Measurements from ENCODE around the gene JAM2. TPM values are rescaled to one million over a fixed set of nuclear protein-coding genes. Genes with fewer than 3 reads are reported as not detected.
"Not testable (repeated sequence)": the region's sequence is repeated elsewhere in the genome, so short reads cannot be mapped to it uniquely, and the experiment has no call there.

JAM2 gene
- total and polyA plus RNA-seq, 5 donors from 2014 or later = 0.08 to 0.39 (median 0.24) TPM; not detected in 2

DNA sequence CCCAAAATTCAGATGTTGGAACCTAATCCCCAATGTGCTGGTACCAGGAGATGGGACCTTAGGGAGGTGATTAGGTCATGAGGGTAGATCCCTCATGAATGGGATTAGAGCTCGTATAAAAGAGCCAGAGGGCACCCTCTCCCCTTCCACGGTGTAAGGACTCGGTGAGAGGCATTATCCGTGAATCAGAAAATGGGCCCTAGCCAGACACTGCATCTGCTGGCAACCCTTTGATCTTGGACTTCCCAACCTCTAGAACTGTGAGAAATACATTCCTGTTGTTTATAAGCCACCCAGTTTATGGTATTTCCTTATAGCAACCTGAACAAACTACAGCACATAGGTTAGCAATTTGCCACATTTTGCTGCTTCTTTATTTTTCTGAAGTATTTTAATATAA lies 14.5 kb upstream of the JAM2 start:
- H3K4me1 Mint-ChIP-seq = no peaks in the 10 kb centered on the region
- Histone ChIP-seq H3K4me3 (ENCODE audit: low read depth, low read length) (no peak overlapping the region), H3K36me3 (ENCODE audit: control insufficient read depth, insufficient read depth, low read length) (no peaks in the 10 kb centered on the region), H3K9me3 (ENCODE audit: control insufficient read depth in 2 of 2, low read length in 2 of 2) (no peaks in the 10 kb centered on the region), H3K27me3 (ENCODE audit: control insufficient read depth, insufficient read depth, low read length) (peaks cover 6% of the 10 kb centered on the region), H3K27ac (ENCODE audit: insufficient read depth, low read length, poor library complexity, severe bottlenecking) (no peak overlapping the region), H3K4me1 (ENCODE audit: control insufficient read depth, insufficient read depth, low read length, poor library complexity, severe bottlenecking) (no peaks in the 10 kb centered on the region)
- H3K27ac Mint-ChIP-seq = no peak overlapping the region
- DNase-seq (no peak), ATAC-seq (ENCODE audit: low read depth in 2 of 2) (no peak)
- H3K4me3 Mint-ChIP-seq = no peak overlapping the region
- no peaks in the 10 kb centered on the region for H3K36me3 Mint-ChIP-seq
- peaks cover 0 to 1% (median 0%) of the 10 kb centered on the region in 7 donors for H3K9me3 Mint-ChIP-seq
- peaks cover 15% of the 10 kb centered on the region for H3K27me3 Mint-ChIP-seq

DNA sequence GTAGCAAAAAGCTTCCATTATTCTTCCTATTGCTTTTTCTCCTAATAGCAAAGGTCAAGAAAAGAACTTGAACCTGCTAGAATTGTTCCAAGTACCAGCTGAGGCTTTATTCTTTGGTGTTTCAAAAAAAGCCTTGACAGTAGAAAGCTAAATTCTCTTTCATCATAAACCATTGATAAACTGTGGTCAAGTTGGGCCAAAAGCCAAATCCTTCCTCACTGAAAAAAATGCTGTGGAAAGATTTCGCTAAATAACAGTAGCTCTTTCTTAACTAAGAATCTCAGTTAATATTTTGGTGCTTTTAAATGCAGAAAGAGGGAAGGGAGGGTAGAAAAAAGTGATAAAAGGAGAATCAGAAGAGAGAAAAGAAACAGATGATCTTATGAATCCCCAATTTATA lies 14.0 kb upstream of the JAM2 start:
- H3K4me1 ChIP-seq (ENCODE audit: control insufficient read depth, insufficient read depth, low read length, poor library complexity, severe bottlenecking) = no peaks in the 10 kb centered on the region
- peaks cover 0 to 1% (median 0%) of the 10 kb centered on the region in 7 donors for H3K9me3 Mint-ChIP-seq
- no peaks in the 10 kb centered on the region for H3K36me3 Mint-ChIP-seq
- no peaks in the 10 kb centered on the region for H3K4me1 Mint-ChIP-seq
- H3K4me3 ChIP-seq (ENCODE audit: low read depth, low read length) = no peak overlapping the region
- ATAC-seq (ENCODE audit: low read depth in 2 of 2) = no peak
- H3K27ac Mint-ChIP-seq = no peak overlapping the region
- no peak overlapping the region for H3K4me3 Mint-ChIP-seq
- H3K27ac ChIP-seq (ENCODE audit: insufficient read depth, low read length, poor library complexity, severe bottlenecking) = no peak overlapping the region
- DNase-seq = no peak
- peaks cover 15% of the 10 kb centered on the region for H3K27me3 Mint-ChIP-seq
- H3K36me3 ChIP-seq (ENCODE audit: control insufficient read depth, insufficient read depth, low read length) = no peaks in the 10 kb centered on the region
- peaks cover 6% of the 10 kb centered on the region for H3K27me3 ChIP-seq (ENCODE audit: control insufficient read depth, insufficient read depth, low read length)
- H3K9me3 ChIP-seq (ENCODE audit: control insufficient read depth in 2 of 2, low read length in 2 of 2) = no peaks in the 10 kb centered on the region

GRCh38 chr21:25625776-25626555 lies 13.1 kb upstream of the JAM2 start:
- H3K9me3 ChIP-seq (ENCODE audit: control insufficient read depth in 2 of 2, low read length in 2 of 2); H3K4me1 Mint-ChIP-seq; H3K36me3 Mint-ChIP-seq; H3K4me3 ChIP-seq (ENCODE audit: low read depth, low read length); H3K27ac Mint-ChIP-seq; ATAC-seq (ENCODE audit: low read depth in 2 of 2); H3K4me1 ChIP-seq (ENCODE audit: control insufficient read depth, insufficient read depth, low read length, poor library complexity, severe bottlenecking); H3K9me3 Mint-ChIP-seq; DNase-seq; H3K27me3 ChIP-seq (ENCODE audit: control insufficient read depth, insufficient read depth, low read length); H3K27ac ChIP-seq (ENCODE audit: insufficient read depth, low read length, poor library complexity, severe bottlenecking); H3K36me3 ChIP-seq (ENCODE audit: control insufficient read depth, insufficient read depth, low read length): not testable (repeated sequence)
- H3K27me3 Mint-ChIP-seq = peaks cover 15% of the 10 kb centered on the region
- H3K4me3 Mint-ChIP-seq = peak overlapping the region in 1 of 4 donors; percentile 21

- Histone ChIP-seq H3K4me1 (ENCODE audit: control insufficient read depth, insufficient read depth, low read length, poor library complexity, severe bottlenecking) (no peaks in the 10 kb centered on the region), H3K27ac (ENCODE audit: insufficient read depth, low read length, poor library complexity, severe bottlenecking) (no peak overlapping the region), H3K9me3 (ENCODE audit: control insufficient read depth in 2 of 2, low read length in 2 of 2) (no peaks in the 10 kb centered on the region), H3K27me3 (ENCODE audit: control insufficient read depth, insufficient read depth, low read length) (peaks cover 6% of the 10 kb centered on the region), H3K36me3 (ENCODE audit: control insufficient read depth, insufficient read depth, low read length) (no peaks in the 10 kb centered on the region), H3K4me3 (ENCODE audit: low read depth, low read length) (no peak overlapping the region)
- no peak for DNase-seq
- no peak overlapping the region for H3K4me3 Mint-ChIP-seq
- ATAC-seq (ENCODE audit: low read depth in 2 of 2) = no peak
- no peaks in the 10 kb centered on the region for H3K4me1 Mint-ChIP-seq
- no peaks in the 10 kb centered on the region for H3K9me3 Mint-ChIP-seq
- H3K27ac Mint-ChIP-seq = no peak overlapping the region
- no peaks in the 10 kb centered on the region for H3K36me3 Mint-ChIP-seq
- H3K27me3 Mint-ChIP-seq = peaks cover 13% of the 10 kb centered on the region
These were observed 12.3 kb upstream of the JAM2 start for GRCh38 chr21:25626757-25627156.

- Mint-ChIP-seq H3K27ac (no peak overlapping the region), H3K27me3 (peaks cover 22% of the 10 kb centered on the region), H3K4me3 (no peak overlapping the region), H3K9me3 (no peaks in the 10 kb centered on the region), H3K36me3 (no peaks in the 10 kb centered on the region), H3K4me1 (no peaks in the 10 kb centered on the region)
- Histone ChIP-seq H3K4me1 (ENCODE audit: control insufficient read depth, insufficient read depth, low read length, poor library complexity, severe bottlenecking) (no peaks in the 10 kb centered on the region), H3K4me3 (ENCODE audit: low read depth, low read length) (no peak overlapping the region), H3K9me3 (ENCODE audit: control insufficient read depth in 2 of 2, low read length in 2 of 2) (no peaks in the 10 kb centered on the region), H3K27ac (ENCODE audit: insufficient read depth, low read length, poor library complexity, severe bottlenecking) (no peak overlapping the region), H3K27me3 (ENCODE audit: control insufficient read depth, insufficient read depth, low read length) (peaks cover 16% of the 10 kb centered on the region), H3K36me3 (ENCODE audit: control insufficient read depth, insufficient read depth, low read length) (no peaks in the 10 kb centered on the region)
- ATAC-seq (ENCODE audit: low read depth in 2 of 2) = no peak
- no peak for DNase-seq
These were observed 6.8 kb upstream of the JAM2 start for GRCh38 chr21:25632296-25632695.

DNA sequence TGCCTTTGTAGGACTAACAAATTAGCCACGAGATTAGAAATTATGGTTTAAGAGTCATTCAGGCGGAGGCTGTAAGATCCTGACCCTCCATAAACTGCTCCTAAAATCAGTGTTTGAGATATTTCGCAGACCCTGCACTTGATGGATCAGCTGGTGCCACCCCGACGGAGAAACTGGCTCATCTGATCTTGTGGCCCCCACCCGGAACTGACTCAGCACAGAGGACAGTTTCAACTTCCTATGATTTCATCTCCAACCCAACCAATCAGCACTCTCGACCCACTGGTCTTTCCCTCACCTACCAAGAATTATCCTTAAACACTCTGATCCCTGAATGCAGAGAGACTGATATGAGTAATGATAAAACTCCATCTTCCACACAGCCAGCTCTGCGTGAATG lies 3.7 kb upstream of the JAM2 start:
- no peak for ATAC-seq (ENCODE audit: low read depth in 2 of 2)
- H3K9me3 Mint-ChIP-seq = peaks cover 0 to 2% (median 0%) of the 10 kb centered on the region in 7 donors
- H3K27ac Mint-ChIP-seq = no peak overlapping the region

DNA sequence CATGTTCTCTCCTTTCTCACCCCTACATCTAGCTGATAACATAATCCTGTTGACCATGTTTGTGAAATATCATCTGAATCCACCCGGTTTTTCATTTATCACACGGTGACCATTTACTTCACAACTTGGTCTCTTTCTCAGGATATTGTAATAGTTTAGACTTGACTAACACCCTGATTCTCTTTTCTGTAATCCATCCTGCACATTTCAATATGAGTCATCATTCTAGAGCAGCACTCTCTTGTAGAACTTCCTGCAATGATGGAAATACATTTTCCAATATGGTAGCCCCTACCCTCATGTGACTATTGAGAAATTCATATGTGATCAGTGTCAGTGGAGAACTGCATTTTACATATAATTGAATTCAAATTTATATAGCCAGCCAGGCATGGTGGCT lies 2.3 kb upstream of the JAM2 start:
- no peak overlapping the region for H3K27ac ChIP-seq (ENCODE audit: insufficient read depth, low read length, poor library complexity, severe bottlenecking)
- H3K9me3 ChIP-seq (ENCODE audit: control insufficient read depth in 2 of 2, low read length in 2 of 2) = no peaks in the 10 kb centered on the region
- Mint-ChIP-seq H3K4me1 (peaks cover 0 to 19% (median 11%) of the 10 kb centered on the region in 4 donors), H3K4me3 (no peak overlapping the region), H3K27ac (no peak overlapping the region), H3K27me3 (peaks cover 48% of the 10 kb centered on the region), H3K36me3 (no peaks in the 10 kb centered on the region), H3K9me3 (peaks cover 0 to 2% (median 0%) of the 10 kb centered on the region in 7 donors)
- peaks cover 20% of the 10 kb centered on the region for H3K4me1 ChIP-seq (ENCODE audit: control insufficient read depth, insufficient read depth, low read length, poor library complexity, severe bottlenecking)
- H3K27me3 ChIP-seq (ENCODE audit: control insufficient read depth, insufficient read depth, low read length) = peaks cover 25% of the 10 kb centered on the region
- ATAC-seq (ENCODE audit: low read depth in 2 of 2) (no peak), DNase-seq (peak in 1 of 3 donors; percentile 4)
- H3K36me3 ChIP-seq (ENCODE audit: control insufficient read depth, insufficient read depth, low read length) = no peaks in the 10 kb centered on the region
- H3K4me3 ChIP-seq (ENCODE audit: low read depth, low read length) = no peak overlapping the region

More for the DNA sequence above, 3.7 kb upstream of the JAM2 start:
- no peak overlapping the region for H3K4me3 ChIP-seq (ENCODE audit: low read depth, low read length)
- H3K27me3 ChIP-seq (ENCODE audit: control insufficient read depth, insufficient read depth, low read length) = peaks cover 21% of the 10 kb centered on the region
- H3K27ac ChIP-seq (ENCODE audit: insufficient read depth, low read length, poor library complexity, severe bottlenecking) = no peak overlapping the region
- no peaks in the 10 kb centered on the region for H3K36me3 ChIP-seq (ENCODE audit: control insufficient read depth, insufficient read depth, low read length)
- peaks cover 18% of the 10 kb centered on the region for H3K4me1 ChIP-seq (ENCODE audit: control insufficient read depth, insufficient read depth, low read length, poor library complexity, severe bottlenecking)
- H3K4me3 Mint-ChIP-seq = no peak overlapping the region
- no peak for DNase-seq
- H3K27me3 Mint-ChIP-seq = peaks cover 36% of the 10 kb centered on the region
- H3K36me3 Mint-ChIP-seq = no peaks in the 10 kb centered on the region
- H3K4me1 Mint-ChIP-seq = peaks cover 0 to 13% (median 6%) of the 10 kb centered on the region in 4 donors
- H3K9me3 ChIP-seq (ENCODE audit: control insufficient read depth in 2 of 2, low read length in 2 of 2) = no peaks in the 10 kb centered on the region
